HG02763 (cell line): Measurements from ENCODE around the gene CPNE7.
"Not testable (repeated sequence)": the region's sequence is repeated elsewhere in the genome, so short reads cannot be mapped to it uniquely, and the experiment has no call there.

Experiments used
- ATAC-seq: cut with Tn5 transposase; IDR thresholded peaks from one replicate; pipeline ENCODE4 v1.9.1; 2021; ENCODE audit warnings: mild to moderate bottlenecking, moderate library complexity; ENCODE audit not compliant: unreplicated experiment

Gene CPNE7

DNA sequence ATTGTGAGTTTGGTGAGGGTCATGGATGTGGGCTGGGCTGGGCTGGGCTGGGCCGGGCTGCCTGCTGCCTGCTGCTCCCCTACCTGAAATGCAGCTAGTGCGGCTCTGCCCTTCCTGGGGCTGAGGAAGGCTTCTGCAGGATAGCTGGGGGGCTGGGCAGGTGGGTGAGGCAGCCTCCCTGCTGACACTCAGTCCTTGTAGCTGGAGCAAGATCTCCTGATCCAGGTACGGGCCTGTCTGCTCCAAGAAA lies 10.4 kb upstream of the CPNE7 start:
- ATAC-seq: no peak

DNA sequence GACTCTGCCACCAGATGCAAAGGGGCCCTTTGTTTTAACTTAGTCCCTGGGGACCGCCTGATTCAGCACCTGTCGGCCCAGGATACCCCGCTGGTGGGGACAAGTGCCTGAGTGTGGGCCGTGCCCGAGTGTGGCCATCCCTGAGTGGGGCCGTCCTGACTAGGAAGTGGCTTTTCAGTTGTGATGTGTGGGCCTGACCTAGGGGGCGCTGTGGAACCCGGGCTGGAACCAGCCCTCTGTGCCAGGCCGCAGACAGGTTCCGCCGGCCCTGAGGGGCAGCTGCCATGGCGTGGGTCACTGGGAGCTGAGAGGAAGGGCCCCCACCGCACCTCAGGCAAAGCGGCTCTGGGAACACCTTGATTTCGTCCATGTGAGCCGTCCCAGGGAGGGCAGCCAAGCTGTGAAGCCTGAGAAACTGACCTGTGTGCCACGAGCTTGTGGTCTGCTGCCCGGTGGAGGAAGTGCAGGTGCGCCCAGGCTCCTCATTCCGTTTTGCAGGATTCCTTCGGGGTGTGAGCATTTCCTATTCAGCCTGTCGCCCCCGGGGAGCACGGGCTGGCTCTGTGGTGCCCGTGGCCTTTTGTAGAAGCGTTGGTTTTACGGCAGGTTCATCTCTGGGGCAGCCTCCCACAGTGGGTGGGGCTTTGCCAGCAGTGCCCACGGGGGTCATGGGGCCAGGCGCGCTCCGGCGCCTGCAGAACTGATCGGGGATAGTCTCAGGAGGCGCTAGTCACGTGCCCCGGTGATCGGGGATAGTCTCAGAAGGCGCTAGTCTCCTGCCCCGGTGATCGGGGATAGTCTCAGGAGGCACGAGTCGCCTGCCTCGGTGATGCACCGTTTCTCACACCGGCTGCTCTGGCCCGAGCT lies 9.8 kb upstream of the CPNE7 start:
- no peak for ATAC-seq

DNA sequence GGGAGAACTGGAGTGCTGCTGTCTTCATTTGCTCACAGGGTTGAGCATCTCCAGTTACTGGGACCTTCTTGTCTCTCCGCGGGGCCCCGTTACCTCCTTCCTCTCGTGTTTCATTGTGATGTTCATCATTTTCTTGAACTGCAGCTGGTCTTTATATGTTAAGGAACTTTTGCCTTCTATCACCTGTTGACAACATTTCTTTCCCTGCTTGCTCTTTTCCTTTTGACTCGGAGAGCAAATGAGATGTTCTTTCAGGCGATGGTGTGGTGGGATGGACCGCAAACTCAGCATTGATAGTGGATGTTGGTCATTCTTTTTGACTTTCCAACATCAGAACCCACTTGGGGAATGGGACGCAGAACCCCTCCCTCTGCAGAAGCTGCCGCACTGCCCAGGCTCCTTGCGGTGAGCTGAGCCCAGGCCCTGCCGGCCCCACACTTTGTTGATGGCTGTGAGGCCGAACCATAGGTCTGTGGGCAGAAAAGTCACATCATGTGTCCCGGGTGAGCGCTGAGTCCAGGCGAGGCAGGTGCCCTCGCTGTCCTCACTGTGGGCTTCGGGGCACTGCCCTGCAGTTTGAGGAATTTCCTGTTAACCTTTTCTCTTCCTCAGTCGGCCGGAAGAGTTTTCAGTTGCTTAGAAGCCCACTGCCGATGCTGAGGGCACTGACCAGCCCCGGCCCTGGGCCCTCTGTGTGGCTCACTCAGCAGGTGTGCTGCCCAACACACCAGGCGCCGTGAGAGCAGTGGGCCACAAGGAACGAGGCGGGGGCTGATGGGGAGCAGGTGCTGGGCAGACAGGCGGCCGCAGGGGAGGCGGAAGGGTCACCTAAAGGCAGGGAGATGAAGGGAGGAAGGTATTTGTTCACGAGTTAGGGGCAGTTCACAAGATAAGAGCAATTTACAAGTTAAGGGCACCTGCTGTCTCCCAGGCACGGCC lies 7.6 kb upstream of the CPNE7 start:
- ATAC-seq: no peak

DNA sequence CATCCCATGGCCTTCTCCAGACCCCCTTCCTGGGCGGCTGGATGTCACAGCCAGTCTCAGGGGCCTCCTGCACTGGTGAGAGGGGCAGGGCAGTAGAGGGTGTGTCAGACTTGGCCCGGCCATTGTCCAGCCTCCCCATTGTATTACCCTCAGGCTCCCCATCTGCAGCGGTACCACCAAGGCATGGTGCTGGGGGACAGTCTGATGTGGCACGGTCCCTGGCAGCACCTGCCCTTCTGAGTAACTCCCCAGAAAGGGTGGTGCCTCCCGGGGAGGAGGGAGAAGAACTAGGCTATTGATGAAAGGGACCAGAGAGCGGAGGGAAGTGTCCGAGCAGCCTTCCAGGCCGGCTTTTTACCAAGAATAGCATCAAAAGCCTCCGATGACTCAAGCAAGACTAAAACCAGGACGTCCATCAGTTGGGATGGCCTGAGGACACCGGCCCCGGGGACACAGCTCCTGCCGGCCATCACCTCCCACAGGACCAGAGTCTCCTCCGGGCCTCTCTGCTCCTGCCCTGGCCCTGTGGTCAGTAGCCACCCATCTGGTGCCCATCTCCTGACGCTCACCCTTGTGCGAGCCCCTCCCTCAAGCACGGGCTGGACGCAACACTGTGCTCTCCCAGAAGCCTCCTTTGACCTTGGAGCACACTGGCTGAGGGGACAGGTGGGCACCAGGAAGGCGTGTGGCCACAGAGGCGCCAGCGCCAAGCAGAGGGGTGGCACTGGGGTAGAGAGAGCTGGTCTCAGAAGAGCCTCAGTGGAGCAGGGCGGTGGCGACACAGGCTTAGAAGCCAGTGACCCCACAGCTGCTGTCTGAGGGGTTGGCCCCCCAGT lies 5.8 kb upstream of the CPNE7 start:
- ATAC-seq: no peak

DNA sequence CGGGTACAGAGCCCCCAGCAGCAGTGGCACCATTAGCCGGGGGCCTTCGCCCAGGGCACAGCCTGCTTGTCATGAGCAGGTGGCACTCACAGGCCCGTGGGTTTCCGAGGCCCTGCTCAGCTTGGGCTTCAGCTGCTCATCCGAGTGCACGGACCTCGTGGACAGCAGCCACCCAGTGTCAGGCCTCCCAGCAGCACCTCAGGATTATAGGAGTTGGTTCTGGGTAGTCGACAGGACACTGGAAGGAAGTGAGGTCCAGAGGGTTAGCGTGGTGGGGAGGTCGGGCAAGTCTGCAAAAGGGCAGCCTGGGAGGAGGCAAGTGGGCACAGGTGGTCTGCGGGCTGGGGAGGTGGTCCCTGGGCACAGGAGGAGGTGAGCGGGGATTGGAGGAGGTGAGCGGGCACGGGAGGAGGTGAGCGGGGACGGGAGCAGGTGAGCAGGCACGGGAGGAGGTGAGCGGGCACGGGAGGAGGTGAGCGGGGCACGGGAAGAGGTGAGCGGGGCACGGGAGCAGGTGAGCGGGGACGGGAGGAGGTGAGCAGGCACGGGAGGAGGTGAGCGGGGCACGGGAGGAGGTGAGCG lies 5.1 kb upstream of the CPNE7 start:
- no peak for ATAC-seq

DNA sequence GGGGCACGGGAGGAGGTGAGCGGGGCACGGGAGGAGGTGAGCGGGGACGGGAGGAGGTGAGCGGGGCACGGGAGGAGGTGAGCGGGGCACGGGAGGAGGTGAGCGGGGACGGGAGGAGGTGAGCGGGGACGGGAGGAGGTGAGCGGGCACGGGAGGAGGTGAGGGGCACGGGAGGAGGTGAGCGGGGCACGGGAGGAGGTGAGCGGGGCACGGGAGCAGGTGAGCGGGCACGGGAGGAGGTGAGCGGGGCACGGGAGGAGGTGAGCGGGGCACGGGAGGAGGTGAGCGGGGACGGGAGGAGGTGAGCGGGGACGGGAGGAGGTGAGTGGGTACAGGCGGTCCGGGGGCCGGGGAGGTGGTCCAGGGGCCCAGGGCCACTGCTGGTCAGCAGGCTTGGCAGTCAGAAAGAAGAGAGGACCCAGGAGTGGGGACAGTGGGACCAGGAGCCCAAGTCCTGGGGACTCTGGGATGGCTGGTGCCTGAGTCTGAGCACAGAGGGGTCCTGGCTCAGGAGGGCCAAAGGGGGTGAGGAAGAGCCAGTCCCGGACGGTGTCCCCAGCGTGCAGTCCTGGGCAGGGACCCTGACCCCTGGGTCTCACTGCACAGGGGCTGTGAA lies 4.5 kb upstream of the CPNE7 start:
- not testable (repeated sequence) for ATAC-seq

DNA sequence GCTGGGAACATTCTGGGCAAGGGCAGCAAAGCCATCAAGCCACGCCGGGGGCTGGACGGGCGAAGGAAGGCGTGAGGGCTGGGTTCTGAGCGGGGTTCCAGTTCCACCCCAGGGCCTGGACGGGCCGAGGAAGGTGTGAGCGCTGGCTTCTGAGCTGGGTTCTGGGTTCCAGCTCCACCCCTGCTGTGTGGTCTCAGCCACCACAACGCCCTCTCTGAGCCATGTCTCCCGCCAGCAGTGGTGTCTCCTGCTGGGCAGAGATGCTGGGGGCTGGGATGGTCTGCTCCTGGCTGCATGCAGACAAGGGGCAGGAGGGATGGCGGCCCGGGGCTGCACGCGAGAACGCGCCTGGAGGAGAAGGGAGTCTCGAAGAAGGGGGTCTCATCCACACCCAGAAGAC lies 3.9 kb upstream of the CPNE7 start:
- no peak for ATAC-seq

DNA sequence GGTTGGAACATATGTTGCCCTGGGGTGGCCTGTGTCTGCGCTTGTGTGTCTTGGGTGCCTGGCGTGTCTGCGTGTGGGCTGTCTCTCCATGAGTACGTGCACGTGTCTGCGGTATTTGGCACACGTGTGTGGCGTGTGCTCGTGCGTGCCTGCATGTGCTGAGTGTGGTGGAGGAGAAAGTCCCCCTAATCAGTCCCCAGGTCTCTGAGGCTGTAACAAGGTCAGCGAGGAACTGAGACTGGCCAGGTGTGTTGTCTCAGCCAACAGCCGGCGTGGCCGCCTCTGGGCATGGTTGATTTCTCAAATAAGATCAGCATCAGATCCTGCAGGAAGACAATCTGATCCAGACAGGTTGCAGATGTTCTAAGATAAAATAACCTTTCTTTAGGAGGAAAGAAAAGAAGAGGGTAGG lies 3.5 kb upstream of the CPNE7 start:
- no peak for ATAC-seq

DNA sequence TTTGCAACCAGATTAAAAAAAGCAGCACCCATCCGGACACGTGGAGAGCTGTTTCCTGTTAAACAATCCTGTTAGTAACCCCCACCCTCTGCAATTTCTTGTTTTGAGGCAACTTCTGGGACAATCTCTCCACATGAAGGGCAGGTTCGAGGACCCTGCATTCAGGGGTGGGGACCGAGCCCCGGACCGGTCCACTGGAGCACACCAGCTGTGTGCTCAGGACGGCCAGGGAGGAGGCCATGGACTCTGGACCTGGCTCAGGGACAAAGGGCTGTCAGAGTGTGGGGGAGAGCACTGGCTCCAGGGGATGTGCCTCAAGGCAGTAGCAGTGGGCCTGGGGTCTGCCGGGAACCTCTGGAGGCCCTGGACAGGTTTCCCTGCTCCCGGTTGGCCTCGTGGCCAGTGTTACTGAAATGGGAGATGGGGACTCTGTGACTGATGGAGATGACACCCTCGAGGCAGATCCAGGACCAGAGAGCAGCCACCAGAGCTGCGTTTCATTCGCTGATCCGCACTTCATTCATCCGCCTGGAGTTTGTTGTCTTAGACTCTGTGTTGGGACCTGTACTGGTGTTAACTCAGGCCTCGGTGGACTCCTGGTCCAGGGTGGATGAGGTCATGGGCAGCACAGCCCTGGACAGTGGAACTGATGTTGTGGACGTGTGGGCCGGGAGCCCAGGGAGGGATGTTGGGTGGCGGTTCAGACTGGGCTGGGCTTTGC lies 2.9 kb upstream of the CPNE7 start:
- no peak for ATAC-seq

DNA sequence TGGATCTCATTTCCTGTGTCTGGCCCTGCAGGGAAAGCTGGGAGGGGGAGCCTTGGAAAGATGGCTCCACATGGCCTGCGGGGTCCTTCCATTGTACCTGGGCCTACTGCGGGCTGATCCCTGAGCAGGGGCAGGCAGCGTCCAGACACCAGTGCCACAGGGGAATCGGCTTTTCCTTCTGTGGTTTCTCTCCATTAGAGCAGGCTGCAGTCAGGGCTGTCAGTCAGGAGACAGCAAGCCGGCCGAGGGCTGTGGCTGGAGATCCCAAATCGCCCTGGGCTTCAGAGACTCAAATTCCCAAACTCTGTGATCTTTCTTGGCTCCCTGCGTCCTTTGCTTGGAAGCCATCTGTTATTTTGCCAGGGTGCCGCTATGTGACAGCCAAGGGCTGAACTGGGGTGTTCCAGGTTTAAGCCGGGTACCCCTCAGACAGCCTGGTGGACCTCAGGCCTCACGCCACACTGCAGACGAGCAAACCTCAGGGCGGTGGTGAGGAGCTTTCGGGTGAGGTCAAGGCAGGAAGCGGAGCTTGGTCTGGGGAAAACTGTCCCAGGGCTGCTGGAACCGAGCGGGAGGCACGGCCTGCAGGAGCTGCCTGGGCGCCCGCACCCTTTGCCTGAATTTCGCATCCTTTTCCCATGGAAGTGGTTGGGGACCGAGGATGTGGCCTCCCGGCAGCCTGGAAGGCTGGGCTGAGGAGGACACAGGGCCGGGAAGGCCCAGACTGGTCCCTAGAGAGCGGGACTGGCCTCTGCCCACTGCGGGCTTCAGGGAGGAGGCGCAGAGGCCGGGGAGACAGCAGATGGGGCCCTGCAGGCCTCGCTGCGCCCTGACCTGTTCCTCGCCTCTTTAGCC lies 1.5 kb upstream of the CPNE7 start:
- no peak for ATAC-seq

DNA sequence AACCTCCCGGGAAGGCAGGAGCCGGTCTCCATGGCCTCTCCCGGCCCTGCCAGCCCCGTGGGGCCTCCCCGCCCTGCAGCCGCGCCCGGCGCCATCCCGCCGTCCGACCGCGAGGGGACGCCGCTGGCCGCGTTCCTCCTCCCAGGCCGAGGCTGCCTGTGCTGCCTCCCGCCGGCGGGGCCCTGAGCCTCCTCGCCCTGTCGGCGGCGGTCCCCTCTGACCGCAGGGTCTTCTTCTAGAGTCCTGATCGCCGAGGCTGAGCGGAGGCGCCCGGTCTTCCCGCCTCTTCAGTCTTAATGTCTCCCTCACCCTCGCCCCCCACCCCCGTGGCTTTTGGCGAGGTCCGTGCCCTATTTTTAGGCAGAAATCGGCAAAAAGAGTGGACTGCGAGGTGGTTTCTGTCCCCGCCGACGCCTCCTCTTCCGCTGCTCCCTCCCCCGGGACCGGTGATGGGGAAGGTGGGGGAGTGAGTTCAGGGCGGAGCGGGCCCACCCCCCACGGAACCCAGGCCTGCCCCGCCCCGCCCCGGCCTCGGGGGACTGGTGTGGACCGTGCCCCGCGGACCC lies 794 bp upstream of the CPNE7 start:
- no peak for ATAC-seq

DNA sequence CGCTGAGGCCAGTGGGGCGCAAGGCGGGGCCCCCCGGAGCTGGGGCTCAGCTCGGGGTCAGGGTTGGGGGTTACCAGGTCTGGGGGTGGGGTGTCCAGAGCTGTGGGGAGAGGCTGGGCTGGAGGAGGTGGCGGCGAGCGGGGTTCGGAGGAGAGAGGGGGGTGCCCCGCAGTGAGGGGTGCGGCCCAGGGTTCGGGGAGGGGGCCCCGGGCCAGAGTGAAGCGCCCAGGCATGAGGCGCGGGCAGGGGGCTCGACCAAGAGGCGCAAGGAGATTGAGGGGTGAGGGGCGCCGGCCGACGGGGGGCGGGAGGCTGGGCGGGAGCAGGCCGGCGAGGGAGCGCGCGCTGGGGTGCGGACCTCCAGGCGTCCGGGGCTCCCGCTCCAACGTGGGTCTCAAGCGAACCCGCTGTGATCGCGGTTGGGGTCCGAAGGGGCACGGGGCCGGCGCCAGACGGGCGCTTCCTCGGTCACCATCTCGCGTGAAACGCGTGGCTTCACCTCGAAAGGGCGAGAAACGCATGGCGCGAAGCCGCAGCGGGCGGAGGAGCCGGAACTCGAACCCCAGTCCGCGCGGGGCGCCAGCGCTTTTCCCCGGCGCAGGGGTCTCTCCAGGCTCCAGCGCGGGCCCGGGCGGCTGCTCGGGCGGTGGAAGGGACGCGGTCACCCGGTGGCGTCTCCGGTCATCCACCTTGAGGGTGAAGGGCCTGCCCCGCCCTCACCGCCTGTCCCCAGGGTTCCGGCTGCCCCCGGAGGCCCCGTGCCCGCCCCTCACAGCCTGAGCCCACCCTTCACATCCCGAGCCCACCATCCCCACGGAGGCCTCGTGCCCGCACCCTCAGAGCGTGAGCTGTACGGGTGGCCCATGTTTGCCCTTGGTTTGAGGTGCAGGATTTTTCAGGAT lies 846 bp downstream of the CPNE7 start:
- ATAC-seq: no peak

DNA sequence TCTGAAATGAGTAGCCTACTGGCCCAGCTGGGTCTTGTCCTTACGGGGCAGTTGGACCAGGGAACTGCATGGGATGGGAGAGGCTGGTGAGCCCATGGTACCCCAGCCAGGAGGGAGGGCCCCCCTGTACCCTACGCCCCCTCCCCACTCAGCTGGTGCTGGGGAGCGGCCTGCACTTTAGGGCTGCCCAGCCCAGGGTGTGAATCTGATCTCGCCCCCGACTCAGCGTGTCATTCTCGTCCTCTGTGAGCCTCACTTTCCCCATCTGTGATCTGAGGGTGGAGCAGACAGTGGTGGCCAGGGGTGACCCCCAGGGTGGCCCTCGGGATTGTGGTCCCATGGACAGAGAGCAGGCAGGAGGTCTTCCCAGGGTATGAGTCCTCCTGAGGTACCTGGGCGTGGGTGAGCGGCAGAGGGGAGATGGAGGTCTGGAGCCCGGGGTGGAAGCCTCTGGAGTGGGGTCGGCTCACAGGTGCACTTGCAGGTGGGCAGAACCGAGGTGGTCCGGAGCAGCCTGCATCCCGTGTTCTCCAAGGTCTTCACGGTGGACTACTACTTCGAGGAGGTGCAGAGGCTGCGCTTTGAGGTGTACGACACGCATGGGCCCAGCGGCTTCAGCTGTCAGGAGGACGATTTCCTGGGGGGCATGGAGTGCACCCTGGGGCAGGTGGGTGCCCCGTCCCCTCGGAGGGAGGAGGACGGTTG lies 1.6 kb downstream of the CPNE7 start:
- no peak for ATAC-seq

DNA sequence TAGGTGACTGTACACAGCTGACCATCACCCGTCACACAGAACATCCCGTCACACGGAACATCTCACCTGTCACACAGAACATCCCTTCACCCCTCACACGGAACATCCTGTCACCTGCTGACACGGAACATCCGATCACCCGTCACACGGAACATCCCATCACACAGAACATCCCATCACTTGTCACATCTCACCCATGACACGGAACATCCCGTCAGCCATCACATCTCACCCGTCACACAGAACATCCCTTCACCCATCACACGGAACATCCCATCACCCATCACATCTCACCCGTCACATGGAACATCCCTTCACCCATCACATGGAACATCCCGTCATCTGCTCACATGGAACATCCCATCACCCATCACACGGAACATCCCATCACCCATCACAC lies 3.8 kb downstream of the CPNE7 start:
- ATAC-seq: no peak

DNA sequence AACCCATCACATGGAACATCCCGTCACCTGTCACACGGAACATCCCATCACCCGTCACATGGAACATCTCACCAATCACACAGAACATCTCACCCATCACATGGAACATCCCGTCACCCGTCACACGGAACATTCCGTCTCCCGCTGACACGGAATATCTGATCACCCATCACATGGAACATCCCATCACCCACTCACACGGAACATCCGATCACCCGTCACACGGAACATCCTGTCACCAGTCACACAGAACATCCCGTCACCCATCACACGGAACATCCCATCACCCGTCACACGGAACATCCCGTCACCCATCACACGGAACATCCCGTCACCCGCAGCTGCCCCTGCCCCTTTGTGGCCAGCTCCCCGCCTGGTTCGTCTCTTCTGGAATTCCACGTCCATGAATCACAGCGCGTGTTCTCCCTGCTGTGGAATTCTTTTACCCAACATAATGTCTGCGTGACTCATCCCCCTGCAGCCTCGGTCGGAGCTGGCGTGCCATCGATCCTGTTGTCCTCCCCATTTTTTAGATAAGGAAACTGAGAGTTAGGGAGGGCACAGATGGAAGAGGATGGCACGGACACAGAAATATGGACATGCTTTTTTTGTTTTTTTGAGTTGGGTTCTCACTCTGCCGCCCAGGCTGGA lies 5.6 kb downstream of the CPNE7 start:
- ATAC-seq: no peak

DNA sequence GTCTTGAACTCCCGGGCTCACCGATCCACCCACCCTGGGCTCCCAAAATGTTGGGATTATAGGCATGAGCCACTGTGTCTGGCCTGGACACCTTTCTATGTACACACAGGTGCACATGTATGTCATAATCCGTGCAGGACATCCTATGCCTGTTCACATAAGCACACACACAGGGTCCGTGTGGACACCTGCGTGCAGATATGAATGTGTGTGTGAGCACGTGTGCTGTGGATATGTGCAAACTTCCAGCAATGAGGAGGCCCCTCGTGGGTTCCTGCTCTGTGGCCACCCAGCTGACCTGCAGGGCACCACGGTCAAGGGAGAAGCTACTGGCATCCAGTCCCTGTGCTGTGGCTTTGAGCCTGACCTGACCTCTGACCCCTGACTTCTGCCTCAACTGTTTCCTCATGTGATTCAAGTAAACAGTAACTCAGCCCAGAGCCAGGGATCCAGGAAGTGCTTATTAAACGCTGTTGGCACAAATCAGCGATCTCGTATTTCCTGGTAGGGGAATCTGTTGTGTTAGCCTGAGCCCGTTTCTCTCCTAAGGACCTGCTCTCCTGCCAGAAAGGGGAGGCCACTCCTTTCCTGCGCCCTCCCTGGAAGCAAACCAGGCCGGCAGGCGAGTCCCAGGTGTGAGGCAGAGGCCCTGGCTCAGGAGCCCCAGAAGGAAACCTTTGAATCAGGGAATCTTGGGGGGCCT lies 6.5 kb downstream of the CPNE7 start:
- ATAC-seq: no peak
